ENCODE results near the gene DNAJB5.

DNA sequence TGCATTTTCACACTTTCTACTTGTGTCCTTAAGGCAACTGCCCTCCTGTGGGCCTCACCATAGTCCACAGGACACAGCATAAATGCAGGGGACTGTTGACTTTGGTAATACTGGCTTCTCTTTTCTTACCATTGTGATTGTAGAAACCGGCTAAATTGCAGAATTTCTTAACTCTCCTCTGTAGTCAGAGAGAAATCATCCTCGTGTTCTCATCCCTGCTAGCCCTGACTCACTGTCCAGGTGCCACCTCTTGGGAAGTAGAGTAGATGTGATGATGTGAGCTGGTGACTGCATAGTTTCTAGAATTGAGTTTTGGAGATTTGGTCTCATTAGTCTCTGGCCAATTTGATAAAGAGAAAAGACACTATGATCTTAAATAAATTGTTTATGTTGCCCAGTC lies 26.0 kb upstream of the DNAJB5 start:
- no peak for TF ChIP-seq POLR2A (IDR thresholded peaks at IDR 0.05)
- TF ChIP-seq, protein P1, sequence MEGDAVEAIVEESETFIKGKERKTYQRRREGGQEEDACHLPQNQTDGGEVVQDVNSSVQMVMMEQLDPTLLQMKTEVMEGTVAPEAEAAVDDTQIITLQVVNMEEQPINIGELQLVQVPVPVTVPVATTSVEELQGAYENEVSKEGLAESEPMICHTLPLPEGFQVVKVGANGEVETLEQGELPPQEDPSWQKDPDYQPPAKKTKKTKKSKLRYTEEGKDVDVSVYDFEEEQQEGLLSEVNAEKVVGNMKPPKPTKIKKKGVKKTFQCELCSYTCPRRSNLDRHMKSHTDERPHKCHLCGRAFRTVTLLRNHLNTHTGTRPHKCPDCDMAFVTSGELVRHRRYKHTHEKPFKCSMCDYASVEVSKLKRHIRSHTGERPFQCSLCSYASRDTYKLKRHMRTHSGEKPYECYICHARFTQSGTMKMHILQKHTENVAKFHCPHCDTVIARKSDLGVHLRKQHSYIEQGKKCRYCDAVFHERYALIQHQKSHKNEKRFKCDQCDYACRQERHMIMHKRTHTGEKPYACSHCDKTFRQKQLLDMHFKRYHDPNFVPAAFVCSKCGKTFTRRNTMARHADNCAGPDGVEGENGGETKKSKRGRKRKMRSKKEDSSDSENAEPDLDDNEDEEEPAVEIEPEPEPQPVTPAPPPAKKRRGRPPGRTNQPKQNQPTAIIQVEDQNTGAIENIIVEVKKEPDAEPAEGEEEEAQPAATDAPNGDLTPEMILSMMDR (IDR thresholded peaks at IDR 0.05), result no peak
- no peak for TF ChIP-seq POLR2AphosphoS5 (IDR thresholded peaks at IDR 0.05)
- TF ChIP-seq EP300 (IDR thresholded peaks at IDR 0.05), result no peak
